Right ventricle myocardium inferior (tissue), 1 donor: ENCODE data around the gene C2CD4C. TPM values are rescaled to one million over a fixed set of nuclear protein-coding genes. Genes with fewer than 3 reads are reported as not detected.
"Not testable (repeated sequence)": the region's sequence is repeated elsewhere in the genome, so short reads cannot be mapped to it uniquely, and the experiment has no call there.

Source experiments
- ATAC-seq: fragments of 200-7000 bp; cut with Tn5 transposase; one replicate; pipeline ENCODE4 v1.9.1; 2020; ENCODE audit warnings: mild to moderate bottlenecking, moderate library complexity
- DNase-seq: peaks from one replicate; pipeline ENCODE4 v3.0.0; 2021; ENCODE audit errors: missing footprints
- intact Hi-C: fragments of 100-400 bp; cut with DNase I; formaldehyde crosslinking; loops from one replicate; pipeline ENCODE4 v1.11.0; 2022
- total RNA-seq: library from RNA; stranded (reverse); fragmentation: NEBNext Ultra II Directional; extraction: Animal tissue kit (Norgen Biotek cat#: 25700); gene quantifications from one replicate; pipeline ENCODE4 v1.2.1, GENCODE V29; 2021
- donor health status: DM: no; HTN: yes; CAD: no; lungs with severe emphysema.

The C2CD4C gene
- total RNA-seq, 1 donor from 2014 or later = 1.0 TPM

DNA sequence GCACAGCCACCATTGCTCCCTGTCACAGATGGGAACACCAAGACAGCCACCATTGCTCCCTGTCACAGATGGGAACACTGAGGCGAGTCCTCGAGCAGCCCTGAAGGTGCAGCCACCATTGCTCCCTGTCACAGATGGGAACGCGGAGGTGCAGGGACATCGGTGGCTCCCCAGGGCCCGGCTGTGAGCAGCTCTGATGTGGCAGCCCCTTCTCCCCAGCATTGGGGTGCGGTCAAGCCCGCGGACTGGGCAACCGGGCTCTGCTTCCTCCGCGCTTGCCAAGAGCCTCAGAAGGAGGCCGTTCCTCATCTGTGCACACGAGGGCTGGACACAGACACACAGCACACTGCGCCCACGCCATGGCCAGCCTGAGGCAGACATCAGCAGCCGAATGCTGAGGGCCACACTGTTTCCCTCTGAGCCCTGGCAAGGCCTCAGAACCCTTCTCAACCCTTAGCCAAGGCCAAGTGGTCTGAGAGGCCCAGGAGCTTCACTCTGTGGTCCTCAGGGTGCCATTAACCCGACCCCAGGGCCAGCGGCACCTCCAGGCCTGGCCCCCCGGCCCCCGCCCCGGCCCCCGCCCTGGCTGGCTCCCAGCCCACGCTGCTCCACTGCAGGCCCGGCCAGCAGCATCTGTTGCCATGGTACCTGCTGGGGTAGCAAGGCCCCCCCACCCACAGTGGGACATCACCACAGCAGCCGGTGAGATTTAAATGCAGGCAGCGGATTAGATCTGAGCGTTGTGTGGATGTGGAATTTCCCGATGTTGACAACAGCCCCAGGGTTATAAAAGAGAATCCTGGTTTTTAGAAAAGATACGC, 18.4 kb downstream of the C2CD4C start:
- intact Hi-C loops = no loop called here
- DNase-seq = peak; percentile 45
- no peak for ATAC-seq

DNA sequence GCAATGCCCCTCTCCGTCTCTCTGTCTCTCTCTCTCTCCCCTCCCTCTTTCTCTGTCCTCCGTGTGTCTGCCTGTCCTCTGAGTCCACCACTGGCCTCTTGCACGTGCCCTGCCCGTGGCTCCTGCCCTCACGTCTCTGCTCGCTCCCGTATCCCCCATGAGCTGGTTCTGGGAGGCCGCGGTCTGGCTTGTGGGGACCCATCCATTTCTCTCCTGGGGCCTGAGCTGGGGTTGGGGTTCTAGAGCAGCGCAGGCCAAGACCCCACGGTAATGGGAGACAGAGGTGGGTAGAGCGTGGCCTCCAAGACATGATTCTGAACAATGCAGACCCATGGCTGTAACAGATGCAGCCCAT, 19.0 kb downstream of the C2CD4C start:
- intact Hi-C loops = no loop called here
- ATAC-seq = no peak

DNA sequence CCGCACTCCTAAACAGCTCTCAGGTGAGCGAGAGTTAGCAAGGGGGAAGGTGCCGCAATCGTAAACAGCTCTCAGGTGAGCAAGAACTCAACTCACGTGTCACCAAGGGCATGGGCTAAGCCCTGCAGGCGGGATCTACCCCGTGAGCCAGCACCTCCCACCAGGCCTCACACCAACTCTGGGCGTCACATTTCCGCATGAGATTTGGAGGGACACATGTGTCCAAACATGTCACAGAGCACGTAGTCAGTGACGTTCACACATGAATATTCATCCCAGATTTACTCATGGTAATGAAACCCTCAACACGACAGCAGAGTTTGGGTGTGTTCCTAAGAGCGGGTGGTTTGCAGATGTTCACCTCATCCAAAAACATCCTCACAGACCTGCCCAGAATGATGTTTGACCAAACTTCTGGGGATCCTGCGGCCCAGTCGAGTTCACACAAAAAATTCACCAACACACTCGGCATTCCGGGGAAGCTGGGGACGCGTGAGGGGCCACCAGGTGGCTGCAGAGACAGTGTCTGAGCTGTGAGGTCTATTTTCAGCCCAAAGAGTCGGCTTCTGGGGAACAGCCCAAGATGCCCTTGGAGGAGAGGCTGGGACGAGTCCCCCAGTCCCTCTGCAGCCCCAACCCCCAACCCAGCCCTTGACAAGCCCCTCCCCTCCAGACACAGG, 19.6 kb downstream of the C2CD4C start:
- no peak for ATAC-seq
- DNase-seq = peak; percentile 22

More for the DNA sequence above, 19.0 kb downstream of the C2CD4C start:
- peak; percentile 46 for DNase-seq

DNA sequence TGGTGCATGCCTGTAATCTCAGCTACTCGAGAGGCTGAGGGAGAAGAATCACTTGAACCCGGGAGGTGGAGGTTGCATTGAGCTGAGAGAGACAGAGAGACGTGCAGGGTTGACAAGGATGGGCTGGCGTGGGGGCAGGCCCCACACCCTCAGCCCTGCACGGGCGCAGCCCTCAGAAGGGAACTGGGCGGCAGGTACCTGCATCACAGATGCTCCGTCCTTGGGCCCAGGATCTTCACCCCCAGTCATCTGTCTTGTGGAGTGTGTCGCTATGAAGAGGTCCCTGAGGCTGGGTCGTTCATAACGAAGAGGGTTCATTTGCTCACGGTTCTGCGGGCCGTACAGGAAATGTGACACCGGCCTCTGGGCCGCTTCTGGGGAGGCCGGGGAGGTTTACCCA, 20.3 kb downstream of the C2CD4C start:
- DNase-seq = peak; percentile 14
- intact Hi-C loops = no loop called here

More for the DNA sequence above, 19.6 kb downstream of the C2CD4C start:
- intact Hi-C loops = no loop called here

GRCh38 chr19:387777-388176, 21.2 kb downstream of the C2CD4C start:
- intact Hi-C loops = no loop called here
- ATAC-seq (no peak), DNase-seq (no peak)

More for the DNA sequence above, 20.3 kb downstream of the C2CD4C start:
- ATAC-seq = no peak

- ATAC-seq, DNase-seq, intact Hi-C loops: not testable (repeated sequence)
These were observed 22.2 kb downstream of the C2CD4C start for GRCh38 chr19:386632-387301.

DNA sequence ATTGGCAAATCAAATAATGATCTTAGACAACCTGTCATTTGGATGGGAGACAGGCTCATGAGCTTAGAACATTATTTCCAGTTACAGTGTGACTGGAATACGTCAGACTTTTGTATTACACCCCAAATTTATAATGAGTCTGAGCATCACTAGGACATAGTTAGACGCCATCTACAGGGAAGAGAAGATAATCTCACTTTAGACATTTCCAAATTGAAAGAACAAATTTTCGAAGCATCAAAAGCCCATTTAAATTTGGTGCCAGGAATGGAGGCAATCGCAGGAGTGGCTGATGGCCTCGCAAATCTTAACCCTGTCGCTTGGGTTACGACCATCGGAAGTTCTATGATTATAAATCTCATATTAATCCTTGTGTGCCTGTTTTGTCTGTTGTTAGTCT, 22.8 kb downstream of the C2CD4C start:
- intact Hi-C loops, DNase-seq, ATAC-seq: not testable (repeated sequence)

- intact Hi-C loops = loop anchor here (2.0 kb wide), 1 partner anchor 96 kb away; no protein-coding TSS in a partner anchor
- DNase-seq (no peak), ATAC-seq (no peak)
These were observed 24.2 kb downstream of the C2CD4C start for GRCh38 chr19:384799-385169.

GRCh38 chr19:383922-384798, 24.8 kb downstream of the C2CD4C start:
- ATAC-seq = peak; percentile 52
- DNase-seq = no peak
- intact Hi-C loops = loop anchor here (2.0 kb wide), 1 partner anchor 97 kb away; no protein-coding TSS in a partner anchor

GRCh38 chr19:383040-383439, 25.9 kb downstream of the C2CD4C start:
- DNase-seq = no peak
- intact Hi-C loops = no loop called here

GRCh38 chr19:382578-382977, 26.4 kb downstream of the C2CD4C start:
- ATAC-seq, intact Hi-C loops, DNase-seq: not testable (repeated sequence)

More at GRCh38 chr19:383040-383439, 25.9 kb downstream of the C2CD4C start:
- no peak for ATAC-seq

- ATAC-seq, intact Hi-C loops, DNase-seq: not testable (repeated sequence)
These were observed 27.0 kb downstream of the C2CD4C start for GRCh38 chr19:381901-382300.

- DNase-seq, intact Hi-C loops, ATAC-seq: not testable (repeated sequence)
These were observed 28.2 kb downstream of the C2CD4C start for GRCh38 chr19:380618-381219.

DNA sequence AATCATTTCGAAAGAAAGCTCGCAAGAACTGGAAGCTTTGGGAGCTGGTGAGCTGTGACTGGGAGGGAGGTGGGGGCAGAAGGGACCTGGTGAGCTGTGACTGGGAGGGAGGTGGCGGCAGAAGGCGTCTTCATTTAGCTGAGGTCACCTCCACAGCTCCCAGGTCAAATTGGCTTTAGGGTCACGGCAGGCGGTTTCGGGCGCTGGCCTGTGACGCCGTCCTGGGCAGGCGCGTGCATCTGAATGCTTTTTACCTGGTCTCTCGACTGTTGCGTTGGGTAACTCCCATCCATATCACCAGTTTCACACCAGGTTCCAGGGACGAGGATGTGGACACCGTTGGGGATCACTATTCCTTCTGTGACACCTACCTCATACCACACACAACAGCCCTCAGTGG, 29.2 kb downstream of the C2CD4C start:
- intact Hi-C loops = no loop called here
- DNase-seq (no peak), ATAC-seq (no peak)

DNA sequence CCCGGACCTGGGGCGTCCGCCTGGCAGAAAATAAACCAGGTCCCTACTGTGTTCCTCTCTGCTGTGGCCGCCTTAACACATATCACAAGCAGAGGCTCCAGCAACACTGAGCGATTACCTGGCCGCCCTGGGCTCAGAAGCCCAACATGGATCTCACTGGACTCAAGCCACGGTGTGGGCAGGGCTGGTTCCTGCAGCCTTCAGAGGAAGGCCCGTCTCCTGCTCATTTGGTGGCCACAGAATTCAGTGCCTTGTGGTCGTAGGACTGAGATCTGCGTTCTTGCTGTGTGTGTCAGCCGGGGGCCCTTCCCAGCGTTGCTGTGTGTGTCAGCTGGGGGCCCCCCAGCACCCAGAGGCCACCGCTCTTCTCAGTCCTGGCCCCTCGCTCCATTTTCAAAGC, 30.2 kb downstream of the C2CD4C start:
- intact Hi-C loops = no loop called here
- DNase-seq (no peak), ATAC-seq (no peak)

- no peak for ATAC-seq
- DNase-seq = no peak
- intact Hi-C loops = no loop called here
These were observed 31.0 kb downstream of the C2CD4C start for GRCh38 chr19:377801-378581.

- no peak for ATAC-seq
- intact Hi-C loops = no loop called here
- no peak for DNase-seq
These were observed 32.9 kb downstream of the C2CD4C start for GRCh38 chr19:376111-376470.
